Measurements from ENCODE around the gene COL27A1. TPM values are rescaled to one million over a fixed set of nuclear protein-coding genes. Genes with fewer than 3 reads are reported as not detected.
"Not testable (repeated sequence)": the region's sequence is repeated elsewhere in the genome, so short reads cannot be mapped to it uniquely, and the experiment has no call there.

Gene COL27A1
- total RNA-seq, 1 donor from 2014 or later, result 7.4 TPM

DNA sequence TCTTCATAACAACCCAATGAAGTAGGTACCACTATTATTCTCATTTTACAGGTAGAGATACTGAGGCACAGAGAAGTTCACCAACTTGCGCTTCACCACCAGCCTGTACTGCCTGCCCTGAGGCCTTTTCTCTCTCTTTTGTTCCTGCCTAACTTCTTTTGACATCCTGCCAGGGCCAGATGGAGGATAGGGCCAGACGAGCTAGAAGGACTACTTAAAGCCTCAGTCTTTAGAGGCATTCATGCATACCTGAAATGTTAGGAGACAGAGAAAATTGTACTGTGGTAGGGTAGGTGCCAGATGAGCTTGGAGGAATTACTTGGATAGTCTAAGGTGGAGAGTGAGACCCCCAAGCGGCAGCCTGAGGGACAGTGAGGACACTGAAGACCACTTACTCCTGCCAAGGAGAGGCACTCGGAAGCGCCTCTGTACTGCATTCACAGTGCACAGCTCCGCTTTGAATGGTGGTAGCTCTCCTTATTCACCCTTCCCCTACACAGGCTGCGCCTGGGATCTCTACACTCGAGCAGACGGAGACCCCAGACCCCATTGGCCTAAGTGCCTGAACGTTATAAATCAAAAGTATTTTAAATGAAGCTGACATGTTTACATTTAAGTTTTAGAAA lies 161.4 kb downstream of the COL27A1 start:
- H3K27me3 Mint-ChIP-seq (ENCODE audit: insufficient read depth), result peaks cover 5% of the 10 kb centered on the region
- H3K27ac Mint-ChIP-seq, result no peak overlapping the region
- H3K9me3 Mint-ChIP-seq, result no peaks in the 10 kb centered on the region
- H3K4me3 Mint-ChIP-seq, result no peak overlapping the region
- no peaks in the 10 kb centered on the region for H3K36me3 Mint-ChIP-seq (ENCODE audit: low read depth)
- intact Hi-C loops (cut with micrococcal nuclease), result no loop called here
- no peak for DNase-seq (ENCODE audit: low spot score)
- H3K4me1 Mint-ChIP-seq (ENCODE audit: low read depth), result peaks cover 5% of the 10 kb centered on the region

DNA sequence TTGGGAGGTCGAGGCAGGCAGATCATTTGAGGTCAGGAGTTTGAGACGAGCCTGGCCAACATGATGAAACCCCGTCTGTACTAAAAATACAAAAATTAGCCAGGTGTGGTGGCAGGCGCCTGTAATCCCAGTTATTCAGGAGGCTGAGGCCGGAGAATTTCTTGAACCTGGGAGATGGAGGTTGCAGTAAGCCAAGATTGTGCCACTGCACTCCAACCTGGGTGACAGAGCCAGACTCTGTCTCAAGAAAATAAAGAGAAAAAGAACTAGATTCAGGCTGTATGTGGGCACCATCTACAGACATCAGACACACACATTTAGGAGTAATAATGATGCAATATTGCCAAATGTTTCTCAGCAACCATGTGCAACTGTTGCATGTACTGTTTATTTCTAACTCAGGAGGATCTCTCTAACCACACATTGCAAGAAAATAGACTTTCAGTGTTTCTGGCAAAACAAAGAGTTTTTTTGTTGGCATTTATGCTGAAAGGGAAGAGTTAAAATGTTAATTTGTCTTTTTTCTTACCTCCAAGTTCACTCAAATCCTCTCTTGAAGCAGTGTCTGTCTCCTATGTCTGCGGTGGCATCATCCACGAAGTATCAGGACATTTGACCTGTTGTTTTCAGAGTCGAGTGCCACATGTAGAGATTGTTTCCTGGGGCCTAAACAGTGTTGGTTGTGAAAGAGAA lies 162.5 kb downstream of the COL27A1 start:
- intact Hi-C loops (cut with micrococcal nuclease), result no loop called here
- Mint-ChIP-seq H3K27me3 (ENCODE audit: insufficient read depth) (peaks cover 3% of the 10 kb centered on the region), H3K36me3 (ENCODE audit: low read depth) (no peaks in the 10 kb centered on the region), H3K9me3 (no peaks in the 10 kb centered on the region), H3K4me1 (ENCODE audit: low read depth) (peaks cover 5% of the 10 kb centered on the region), H3K4me3 (no peak overlapping the region), H3K27ac (no peak overlapping the region)
- DNase-seq (ENCODE audit: low spot score), result no peak

DNA sequence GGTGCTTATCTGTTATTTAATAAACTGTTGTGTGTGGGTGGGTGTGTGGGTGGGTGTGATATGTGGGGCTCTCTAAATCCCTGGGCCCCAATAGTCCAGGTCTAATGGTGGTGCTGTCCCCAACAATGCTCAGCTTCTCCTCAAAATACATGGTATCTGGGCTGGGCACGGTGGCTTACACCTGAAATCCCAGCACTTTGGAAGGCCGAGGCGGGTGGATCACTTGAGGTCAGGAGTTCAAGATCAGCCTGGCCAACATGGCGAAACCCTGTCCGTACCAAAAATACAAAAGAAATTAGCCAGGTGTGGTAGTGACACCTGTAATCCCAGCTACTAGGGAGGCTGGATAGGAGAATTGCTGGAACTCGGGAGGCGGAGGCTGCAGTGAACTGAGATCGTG lies 163.1 kb downstream of the COL27A1 start:
- no peak overlapping the region for H3K27ac Mint-ChIP-seq
- no peak for DNase-seq (ENCODE audit: low spot score)
- peaks cover 3% of the 10 kb centered on the region for H3K27me3 Mint-ChIP-seq (ENCODE audit: insufficient read depth)

DNA sequence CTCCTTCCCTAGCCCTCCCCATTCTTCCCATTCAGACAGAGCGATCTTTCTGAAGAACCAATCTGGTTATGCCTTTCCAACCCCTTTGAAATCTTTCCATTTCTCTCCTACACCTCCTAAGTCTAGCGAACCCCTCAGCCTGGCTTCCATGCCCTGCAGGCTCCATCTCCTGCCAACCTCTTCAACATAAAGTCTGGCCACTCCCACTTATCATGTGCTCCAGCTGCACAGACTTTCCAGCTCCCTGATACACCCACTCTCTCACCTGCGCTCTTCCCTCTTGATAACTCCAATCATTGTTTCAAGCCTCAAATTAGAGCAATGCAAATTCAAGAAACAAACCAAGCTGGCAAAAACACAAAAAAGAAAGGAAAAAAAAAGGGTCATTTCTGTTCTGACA lies 163.8 kb downstream of the COL27A1 start:
- intact Hi-C loops (cut with micrococcal nuclease), result no loop called here
- Mint-ChIP-seq H3K27me3 (ENCODE audit: insufficient read depth) (peaks cover 3% of the 10 kb centered on the region), H3K27ac (no peak overlapping the region), H3K36me3 (ENCODE audit: low read depth) (no peaks in the 10 kb centered on the region), H3K4me1 (ENCODE audit: low read depth) (peaks cover 5% of the 10 kb centered on the region), H3K4me3 (no peak overlapping the region), H3K9me3 (no peaks in the 10 kb centered on the region)
- no peak for DNase-seq (ENCODE audit: low spot score)

More for the DNA sequence above, 163.1 kb downstream of the COL27A1 start:
- H3K36me3 Mint-ChIP-seq (ENCODE audit: low read depth), result no peaks in the 10 kb centered on the region
- H3K9me3 Mint-ChIP-seq, result no peaks in the 10 kb centered on the region
- intact Hi-C loops (cut with micrococcal nuclease), result no loop called here
- no peak overlapping the region for H3K4me3 Mint-ChIP-seq
- peaks cover 5% of the 10 kb centered on the region for H3K4me1 Mint-ChIP-seq (ENCODE audit: low read depth)

DNA sequence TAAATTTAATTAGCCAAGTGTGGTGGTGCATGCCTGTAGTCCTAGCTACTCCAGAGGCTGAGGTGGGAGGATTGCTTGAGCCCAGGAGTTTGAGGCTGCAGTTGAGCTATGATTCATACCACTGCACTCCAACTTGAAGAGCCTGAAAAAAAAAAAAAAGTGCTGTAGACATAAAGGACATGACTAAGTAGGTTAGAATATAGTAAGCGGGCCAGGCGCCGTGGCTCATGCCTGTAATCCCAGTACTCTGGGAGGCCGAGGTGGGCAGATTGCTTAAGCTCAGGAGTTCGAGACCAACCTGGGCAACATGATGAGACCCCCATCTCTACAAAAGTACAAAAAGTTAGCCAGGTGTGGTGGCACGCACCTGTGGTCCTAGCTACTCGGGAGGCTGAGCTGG lies 165.4 kb downstream of the COL27A1 start:
- DNase-seq (ENCODE audit: low spot score); H3K4me3 Mint-ChIP-seq; H3K27ac Mint-ChIP-seq; H3K4me1 Mint-ChIP-seq (ENCODE audit: low read depth); H3K9me3 Mint-ChIP-seq; intact Hi-C loops (cut with micrococcal nuclease); H3K27me3 Mint-ChIP-seq (ENCODE audit: insufficient read depth); H3K36me3 Mint-ChIP-seq (ENCODE audit: low read depth): not testable (repeated sequence)

DNA sequence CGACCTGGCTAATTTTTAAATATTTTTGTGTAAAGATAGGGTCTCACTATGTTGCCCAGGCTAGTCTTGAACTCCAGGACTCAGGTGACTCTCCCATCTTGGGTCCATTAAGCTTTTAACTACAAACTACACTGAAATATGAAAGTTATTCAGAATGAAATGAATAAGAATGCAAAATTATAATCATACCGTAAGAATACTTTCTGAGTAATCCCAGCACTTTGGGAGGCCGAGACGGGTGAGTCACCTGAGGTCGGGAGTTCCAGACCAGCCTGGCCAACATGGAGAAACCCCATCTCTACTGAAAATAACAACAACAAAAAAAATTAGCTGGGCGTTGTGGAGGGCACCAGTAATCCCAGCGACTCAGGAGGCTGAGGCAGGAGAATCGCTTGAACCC lies 166.4 kb downstream of the COL27A1 start:
- H3K4me1 Mint-ChIP-seq (ENCODE audit: low read depth), result peaks cover 5% of the 10 kb centered on the region
- H3K9me3 Mint-ChIP-seq, result no peaks in the 10 kb centered on the region
- intact Hi-C loops (cut with micrococcal nuclease), result no loop called here
- no peak overlapping the region for H3K4me3 Mint-ChIP-seq
- DNase-seq (ENCODE audit: low spot score), result no peak
- H3K27ac Mint-ChIP-seq, result no peak overlapping the region
- H3K27me3 Mint-ChIP-seq (ENCODE audit: insufficient read depth), result peaks cover 3% of the 10 kb centered on the region
- H3K36me3 Mint-ChIP-seq (ENCODE audit: low read depth), result no peaks in the 10 kb centered on the region

DNA sequence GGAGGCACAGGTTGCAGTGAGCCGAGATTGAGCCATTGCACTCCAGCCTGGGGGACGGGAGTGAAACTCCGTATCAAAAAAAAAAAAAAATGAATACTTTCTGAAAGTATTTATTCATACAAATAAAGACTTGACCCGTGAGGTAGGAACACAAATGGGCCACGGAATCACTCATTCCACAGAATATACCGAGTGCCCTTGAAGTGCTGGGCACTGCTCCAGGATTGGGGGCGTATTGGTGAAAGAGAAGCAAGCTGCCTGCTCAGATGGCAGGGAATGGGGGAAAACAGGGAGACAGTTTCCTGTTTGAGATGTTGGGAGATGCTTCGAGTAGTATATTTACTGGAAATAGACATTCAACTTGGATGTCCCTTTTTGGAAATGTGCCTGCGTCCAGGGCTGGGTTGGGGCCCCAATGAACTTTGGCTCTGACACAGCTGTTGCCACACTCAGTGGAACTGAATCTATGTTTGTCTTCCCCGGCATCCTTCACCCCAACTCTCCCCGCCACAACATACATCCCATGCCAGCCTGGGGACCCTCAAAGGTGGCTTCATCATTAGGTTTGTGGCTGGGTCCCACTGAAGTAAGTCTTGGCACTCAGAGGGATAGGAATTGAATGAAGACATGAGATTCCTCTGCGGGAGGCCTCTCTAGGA lies 167.0 kb downstream of the COL27A1 start:
- H3K36me3 Mint-ChIP-seq (ENCODE audit: low read depth); DNase-seq (ENCODE audit: low spot score); H3K9me3 Mint-ChIP-seq; intact Hi-C loops (cut with micrococcal nuclease); H3K4me3 Mint-ChIP-seq; H3K27me3 Mint-ChIP-seq (ENCODE audit: insufficient read depth); H3K4me1 Mint-ChIP-seq (ENCODE audit: low read depth); H3K27ac Mint-ChIP-seq: not testable (repeated sequence)

DNA sequence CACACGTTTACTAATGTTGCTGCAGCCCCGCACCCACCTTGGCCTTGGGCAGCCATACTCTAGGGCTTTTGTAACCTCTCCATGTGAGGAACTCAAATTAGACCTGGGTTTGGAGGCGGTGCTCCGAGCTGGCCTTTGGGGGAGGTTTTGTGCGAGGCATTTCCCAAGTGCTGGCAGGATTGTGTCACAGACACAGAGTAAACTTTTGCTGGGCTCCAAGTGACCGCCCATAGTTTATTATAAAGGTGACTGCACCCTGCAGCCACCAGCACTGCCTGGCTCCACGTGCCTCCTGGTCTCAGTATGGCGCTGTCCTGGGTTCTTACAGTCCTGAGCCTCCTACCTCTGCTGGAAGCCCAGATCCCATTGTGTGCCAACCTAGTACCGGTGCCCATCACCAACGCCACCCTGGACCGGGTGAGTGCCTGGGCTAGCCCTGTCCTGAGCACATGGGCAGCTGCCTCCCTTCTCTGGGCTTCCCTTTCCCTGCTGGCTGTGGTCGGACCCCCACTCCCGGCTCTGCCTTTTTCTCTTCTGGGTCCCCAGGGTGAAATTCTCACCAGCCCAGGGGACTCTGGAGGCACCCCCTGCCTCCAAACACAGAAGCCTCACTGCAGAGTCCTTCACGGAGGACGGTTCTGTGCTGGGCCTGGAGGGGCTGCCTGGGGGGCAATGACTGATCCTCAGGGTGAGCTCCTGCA lies 167.6 kb downstream of the COL27A1 start, which contains the start of gene ORM1:
ORM1 (plus strand) TSS at position 268 of the 701 bp plus-strand sequence; CDS start at position 304, 36 bp downstream.
- H3K4me1 Mint-ChIP-seq (ENCODE audit: low read depth); H3K4me3 Mint-ChIP-seq; H3K36me3 Mint-ChIP-seq (ENCODE audit: low read depth); intact Hi-C loops (cut with micrococcal nuclease); H3K27ac Mint-ChIP-seq; H3K27me3 Mint-ChIP-seq (ENCODE audit: insufficient read depth); DNase-seq (ENCODE audit: low spot score); H3K9me3 Mint-ChIP-seq: not testable (repeated sequence)

DNA sequence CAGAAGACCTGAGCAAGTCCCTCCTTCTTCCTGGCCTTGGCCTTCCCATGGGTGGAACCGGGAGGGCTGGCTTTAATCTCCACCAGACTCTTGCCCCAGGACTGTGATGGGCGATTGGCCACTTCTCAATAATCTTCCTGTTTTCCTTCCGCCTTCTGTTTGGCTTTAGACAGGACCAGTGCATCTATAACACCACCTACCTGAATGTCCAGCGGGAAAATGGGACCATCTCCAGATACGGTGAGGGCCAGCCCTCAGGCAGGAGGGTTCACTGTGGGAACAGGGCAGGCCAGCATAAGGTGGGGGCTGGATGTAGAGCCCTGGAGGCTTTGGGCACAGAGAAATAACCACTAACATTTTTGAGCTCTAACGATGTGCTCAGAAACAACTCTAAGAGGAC lies 168.5 kb downstream of the COL27A1 start:
- DNase-seq (ENCODE audit: low spot score); H3K27ac Mint-ChIP-seq; H3K9me3 Mint-ChIP-seq; intact Hi-C loops (cut with micrococcal nuclease); H3K4me1 Mint-ChIP-seq (ENCODE audit: low read depth); H3K4me3 Mint-ChIP-seq; H3K27me3 Mint-ChIP-seq (ENCODE audit: insufficient read depth); H3K36me3 Mint-ChIP-seq (ENCODE audit: low read depth): not testable (repeated sequence)

DNA sequence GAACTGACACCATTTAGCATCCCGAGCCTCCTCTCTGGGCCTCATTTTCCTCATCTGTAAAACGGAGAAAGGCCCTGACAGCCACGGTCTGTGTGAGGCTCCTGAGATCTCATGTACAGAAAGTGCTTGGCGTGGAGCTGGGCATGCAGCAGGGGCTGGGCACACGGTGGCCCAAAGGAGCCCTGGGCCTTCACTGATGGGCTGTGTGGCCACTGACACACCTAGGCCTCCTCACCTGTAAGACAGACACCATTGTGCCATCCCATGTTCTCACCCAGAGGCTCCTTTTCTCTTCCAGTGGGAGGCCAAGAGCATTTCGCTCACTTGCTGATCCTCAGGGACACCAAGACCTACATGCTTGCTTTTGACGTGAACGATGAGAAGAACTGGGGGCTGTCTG lies 169.2 kb downstream of the COL27A1 start:
- no peak for DNase-seq (ENCODE audit: low spot score)
- Mint-ChIP-seq H3K4me3 (no peak overlapping the region), H3K4me1 (ENCODE audit: low read depth) (no peaks in the 10 kb centered on the region), H3K27ac (no peak overlapping the region), H3K9me3 (no peaks in the 10 kb centered on the region), H3K27me3 (ENCODE audit: insufficient read depth) (peaks cover 3% of the 10 kb centered on the region), H3K36me3 (ENCODE audit: low read depth) (no peaks in the 10 kb centered on the region)
- intact Hi-C loops (cut with micrococcal nuclease), result no loop called here

DNA sequence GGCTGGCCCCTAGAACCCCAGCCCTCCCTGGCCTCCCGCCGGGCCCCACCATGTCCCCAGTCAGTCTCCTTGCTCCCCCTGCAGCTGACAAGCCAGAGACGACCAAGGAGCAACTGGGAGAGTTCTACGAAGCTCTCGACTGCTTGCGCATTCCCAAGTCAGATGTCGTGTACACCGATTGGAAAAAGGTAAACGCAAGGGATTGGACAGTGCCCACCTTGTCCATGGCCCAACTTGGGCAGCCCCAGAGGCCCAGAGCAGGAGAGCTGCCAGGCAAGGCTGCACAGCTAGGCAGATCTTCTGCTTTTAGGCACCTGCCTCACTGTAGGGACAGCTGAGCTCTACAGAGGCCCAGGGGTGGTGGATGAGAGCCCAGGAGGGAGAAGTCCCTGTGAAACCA lies 169.6 kb downstream of the COL27A1 start:
- H3K36me3 Mint-ChIP-seq (ENCODE audit: low read depth); H3K27ac Mint-ChIP-seq; H3K4me1 Mint-ChIP-seq (ENCODE audit: low read depth); DNase-seq (ENCODE audit: low spot score); intact Hi-C loops (cut with micrococcal nuclease); H3K9me3 Mint-ChIP-seq; H3K27me3 Mint-ChIP-seq (ENCODE audit: insufficient read depth); H3K4me3 Mint-ChIP-seq: not testable (repeated sequence)

DNA sequence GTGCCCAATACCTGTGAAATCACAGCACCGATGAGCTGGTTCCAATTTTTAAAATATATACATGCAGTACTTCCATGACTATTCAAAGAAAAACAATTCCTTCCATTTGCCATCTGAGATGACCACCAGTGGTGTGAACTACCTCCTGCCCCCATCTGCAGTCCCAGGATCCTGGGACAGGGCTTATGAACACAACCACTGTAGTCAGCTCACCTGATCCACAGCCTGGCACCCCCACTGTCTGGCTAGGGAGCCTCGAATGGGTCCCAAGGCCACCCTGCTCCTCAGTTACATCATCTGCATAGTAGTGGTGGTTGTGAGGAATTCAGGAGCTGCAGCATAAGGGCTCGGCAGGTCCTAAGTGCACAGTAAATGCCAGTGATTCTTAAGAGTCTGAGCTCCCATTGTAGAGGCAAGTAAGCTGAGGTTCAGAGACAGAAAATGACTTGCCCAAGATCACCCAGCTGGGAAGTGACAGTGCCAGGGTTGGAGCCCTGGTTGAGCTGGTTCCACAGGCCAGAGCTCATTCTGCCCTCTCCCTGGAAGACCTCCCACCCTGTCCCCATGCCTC lies 170.4 kb downstream of the COL27A1 start:
- H3K27ac Mint-ChIP-seq; H3K27me3 Mint-ChIP-seq (ENCODE audit: insufficient read depth); H3K36me3 Mint-ChIP-seq (ENCODE audit: low read depth); H3K9me3 Mint-ChIP-seq; intact Hi-C loops (cut with micrococcal nuclease); DNase-seq (ENCODE audit: low spot score); H3K4me3 Mint-ChIP-seq; H3K4me1 Mint-ChIP-seq (ENCODE audit: low read depth): not testable (repeated sequence)

DNA sequence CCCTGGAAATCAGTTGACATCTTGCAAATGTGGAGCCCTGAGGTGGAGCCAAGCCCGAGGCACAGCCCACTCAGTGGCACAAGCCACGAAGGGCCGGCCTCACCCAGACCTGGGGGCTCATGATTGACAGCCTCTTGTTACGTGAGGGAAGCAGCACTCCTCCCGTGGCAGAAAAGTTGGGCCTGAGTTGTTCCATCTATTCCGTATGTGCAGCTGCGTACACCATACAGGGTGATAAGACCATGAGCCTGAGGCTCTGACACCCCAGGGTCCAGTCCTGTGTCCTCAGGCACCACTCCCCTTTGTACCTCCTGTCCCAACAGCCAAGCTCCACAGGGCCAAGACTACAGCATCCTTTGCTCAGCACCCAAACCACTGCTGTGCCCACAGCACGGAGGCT lies 172.4 kb downstream of the COL27A1 start:
- peaks cover 4% of the 10 kb centered on the region for H3K36me3 Mint-ChIP-seq (ENCODE audit: low read depth)
- no peak overlapping the region for H3K27ac Mint-ChIP-seq
- H3K9me3 Mint-ChIP-seq, result no peaks in the 10 kb centered on the region
- H3K4me3 Mint-ChIP-seq, result no peak overlapping the region
- intact Hi-C loops (cut with micrococcal nuclease), result no loop called here
- no peaks in the 10 kb centered on the region for H3K4me1 Mint-ChIP-seq (ENCODE audit: low read depth)
- no peak for DNase-seq (ENCODE audit: low spot score)
- H3K27me3 Mint-ChIP-seq (ENCODE audit: insufficient read depth), result no peaks in the 10 kb centered on the region

All from activated T-helper 1 cell treated with anti-CD3 and anti-CD28 coated beads, Interleukin-12 subunit alpha, Interleukin-12 subunit beta, Interleukin-2, Interleukin-4 antibody, amounts not matched to agents 30 ng/mL and 10 ng/mL and 1 ng/mL, durations not matched to agents 14 hours and 24 hours and 36 hours (primary cell).